NCI-H1092 (cell line): ENCODE results near the gene AHR.
"Not testable (repeated sequence)": the region's sequence is repeated elsewhere in the genome, so short reads cannot be mapped to it uniquely, and the experiment has no call there.

ENCODE experiments used
- DNase-seq: peaks from one replicate; lab custom pipeline; 2025; lab: John Stamatoyannopoulos, UW

The AHR gene

GRCh38 chr7:17376595-17376994 is 78.1 kb downstream of the AHR start:
- no peak for DNase-seq

GRCh38 chr7:17380736-17381662 is 82.5 kb downstream of the AHR start:
- DNase-seq = no peak

- not testable (repeated sequence) for DNase-seq
These were observed 84.2 kb downstream of the AHR start for GRCh38 chr7:17382408-17383354.

GRCh38 chr7:17384400-17384799 is 85.9 kb downstream of the AHR start:
- no peak for DNase-seq

- no peak for DNase-seq
These were observed 87.2 kb downstream of the AHR start for GRCh38 chr7:17385612-17386011.

GRCh38 chr7:17390392-17390791 is 91.9 kb downstream of the AHR start:
- no peak for DNase-seq

- DNase-seq = no peak
These were observed 92.9 kb downstream of the AHR start for GRCh38 chr7:17391366-17391765.

- DNase-seq = no peak
These were observed 94.4 kb downstream of the AHR start for GRCh38 chr7:17392846-17393245.

GRCh38 chr7:17394563-17394962 is 96.1 kb downstream of the AHR start:
- not testable (repeated sequence) for DNase-seq
